ENCODE measurements around the gene TOMT.

The TOMT gene

GRCh38 chr11:72120930-72121329, 15.2 kb downstream of the TOMT start:
- TF ChIP-seq CTCF (IDR thresholded peaks at IDR 0.05; ENCODE audit: low read depth, low read length, missing control alignments) = no peak
- in situ Hi-C loops (cut with HindIII; ENCODE audit: low sequenced_read_pairs) = loop anchor here (25.0 kb wide), 1 partner anchor 109 kb away; no protein-coding TSS in a partner anchor
- no peak overlapping the region for H3K4me3 ChIP-seq (ENCODE audit: low read depth, low read length)
- DNase-seq (ENCODE audit: low read depth) = no peak

GRCh38 chr11:72122607-72123006, 16.9 kb downstream of the TOMT start:
- no peak for TF ChIP-seq CTCF (IDR thresholded peaks at IDR 0.05; ENCODE audit: low read depth, low read length, missing control alignments)
- no peak overlapping the region for H3K4me3 ChIP-seq (ENCODE audit: low read depth, low read length)
- in situ Hi-C loops (cut with HindIII; ENCODE audit: low sequenced_read_pairs) = loop anchor here (25.0 kb wide), 1 partner anchor 110 kb away; no protein-coding TSS in a partner anchor
- no peak for DNase-seq (ENCODE audit: low read depth)

- no peak for DNase-seq (ENCODE audit: low read depth)
- TF ChIP-seq CTCF (IDR thresholded peaks at IDR 0.05; ENCODE audit: low read depth, low read length, missing control alignments) = no peak
- no peak overlapping the region for H3K4me3 ChIP-seq (ENCODE audit: low read depth, low read length)
- in situ Hi-C loops (cut with HindIII; ENCODE audit: low sequenced_read_pairs) = loop anchor here (25.0 kb wide), 1 partner anchor 111 kb away; no protein-coding TSS in a partner anchor
Measured at GRCh38 chr11:72123117-72123653, 17.5 kb downstream of the TOMT start.

- no peak for TF ChIP-seq CTCF (IDR thresholded peaks at IDR 0.05; ENCODE audit: low read depth, low read length, missing control alignments)
- in situ Hi-C loops (cut with HindIII; ENCODE audit: low sequenced_read_pairs) = loop anchor here (25.0 kb wide), 1 partner anchor 112 kb away; no protein-coding TSS in a partner anchor
- no peak for DNase-seq (ENCODE audit: low read depth)
- H3K4me3 ChIP-seq (ENCODE audit: low read depth, low read length) = no peak overlapping the region
Measured at GRCh38 chr11:72124046-72124445, 18.3 kb downstream of the TOMT start.

- no peak for DNase-seq (ENCODE audit: low read depth)
- no peak for TF ChIP-seq CTCF (IDR thresholded peaks at IDR 0.05; ENCODE audit: low read depth, low read length, missing control alignments)
- in situ Hi-C loops (cut with HindIII; ENCODE audit: low sequenced_read_pairs) = no loop called here
- no peak overlapping the region for H3K4me3 ChIP-seq (ENCODE audit: low read depth, low read length)
Measured at GRCh38 chr11:72125956-72126355, 20.2 kb downstream of the TOMT start.

GRCh38 chr11:72127923-72128322, 22.2 kb downstream of the TOMT start:
- no peak overlapping the region for H3K4me3 ChIP-seq (ENCODE audit: low read depth, low read length)
- DNase-seq (ENCODE audit: low read depth) = no peak
- no peak for TF ChIP-seq CTCF (IDR thresholded peaks at IDR 0.05; ENCODE audit: low read depth, low read length, missing control alignments)
- in situ Hi-C loops (cut with HindIII; ENCODE audit: low sequenced_read_pairs) = no loop called here
